Measurements from ENCODE around the gene PGBD4.

PGBD4 gene

DNA sequence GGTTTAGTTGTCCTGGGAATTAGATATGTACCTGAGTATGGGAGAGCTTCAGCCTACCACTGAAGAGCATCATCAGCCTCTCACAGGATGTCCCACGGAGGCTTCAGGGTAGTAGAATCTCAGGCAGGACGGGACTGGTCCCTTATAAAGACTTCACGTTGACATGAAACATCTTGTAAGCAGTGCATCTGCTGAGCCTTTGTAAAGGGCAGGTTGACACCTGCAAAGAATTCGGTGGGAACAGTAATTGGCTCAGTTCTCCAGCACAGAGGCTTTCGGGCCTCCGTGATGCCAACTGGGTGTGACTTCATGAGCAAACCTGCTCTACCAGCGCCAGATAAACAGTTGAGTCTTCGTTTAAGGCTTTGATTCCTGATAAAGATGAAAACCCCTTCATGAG is 35.9 kb upstream of the PGBD4 start:
- no CpG with 5 or more reads among the region's 8 CpGs for WGBS (ENCODE audit: extremely low coverage, insufficient coverage, insufficient read length)
- H4K12ac ChIP-seq (ENCODE audit: low read depth, low read length), result no peak overlapping the region

DNA sequence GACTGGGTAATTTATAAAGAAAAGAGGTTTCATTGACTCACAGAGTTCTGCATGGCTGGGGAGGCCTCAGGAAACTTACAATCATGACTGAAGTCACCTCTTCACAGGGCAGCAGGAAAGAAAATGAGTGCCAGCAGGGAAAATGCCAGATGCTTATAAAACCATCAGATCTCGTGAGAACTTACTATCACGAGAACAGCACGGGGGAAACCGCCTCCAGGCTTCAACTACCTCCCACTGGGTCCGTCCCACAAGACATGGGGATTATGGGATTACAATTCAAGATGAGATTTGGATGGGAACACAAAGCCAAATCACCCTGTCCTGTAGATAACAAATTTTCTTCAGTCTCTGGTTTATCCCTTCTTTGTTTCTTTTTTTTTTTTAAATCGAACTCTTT is 31.9 kb upstream of the PGBD4 start:
- no peak overlapping the region for H2AK5ac ChIP-seq (ENCODE audit: low read length)
- no CpG with 5 or more reads among the region's 6 CpGs for WGBS (ENCODE audit: extremely low coverage, insufficient coverage, insufficient read length)
- no peak overlapping the region for H4K8ac ChIP-seq (ENCODE audit: low read depth, low read length)
- DNase-seq, result no peak
- H3K9ac ChIP-seq (ENCODE audit: low read length), result no peak overlapping the region
- H3K9me3 ChIP-seq (ENCODE audit: insufficient read depth, low read depth, low read length), result no peaks in the 10 kb centered on the region
- no peak overlapping the region for H3K18ac ChIP-seq (ENCODE audit: low read length)
- no peaks in the 10 kb centered on the region for H3K79me2 ChIP-seq (ENCODE audit: control insufficient read depth, insufficient read depth, low read length, poor library complexity)
- no peak overlapping the region for H4K91ac ChIP-seq (ENCODE audit: low read depth, low read length)
- H2BK5ac ChIP-seq (ENCODE audit: low read depth, low read length, poor library complexity), result no peak overlapping the region
- H3K4me3 ChIP-seq (ENCODE audit: low read depth, low read length), result no peak overlapping the region
- H3K4me1 ChIP-seq (ENCODE audit: control insufficient read depth in 1 of 2, insufficient read depth in 2 of 2, low read length in 2 of 2), result no peaks in the 10 kb centered on the region
- no peak overlapping the region for H2AFZ ChIP-seq (ENCODE audit: insufficient read depth, low read length, poor library complexity)
- H2BK12ac ChIP-seq (ENCODE audit: low read length), result no peak overlapping the region
- no peaks in the 10 kb centered on the region for H3K36me3 ChIP-seq (ENCODE audit: control insufficient read depth in 1 of 2, insufficient read depth in 2 of 2, low read length in 2 of 2)
- H3K14ac ChIP-seq (ENCODE audit: low read length), result no peak overlapping the region
- H4K12ac ChIP-seq (ENCODE audit: low read depth, low read length), result no peak overlapping the region
- no peak overlapping the region for H3K27ac ChIP-seq (ENCODE audit: low read depth, low read length)
- H2BK120ac ChIP-seq (ENCODE audit: insufficient read depth, low read length, poor library complexity), result no peak overlapping the region
- no peak overlapping the region for H3K4me2 ChIP-seq (ENCODE audit: low read length)
- H3K4ac ChIP-seq (ENCODE audit: low read depth, low read length), result no peak overlapping the region
- no peaks in the 10 kb centered on the region for H3K79me1 ChIP-seq (ENCODE audit: low read length)
- no peaks in the 10 kb centered on the region for H3K27me3 ChIP-seq (ENCODE audit: insufficient read depth, low read length)
- H3K23ac ChIP-seq (ENCODE audit: low read length), result no peak overlapping the region

More for the DNA sequence above, 35.9 kb upstream of the PGBD4 start:
- Histone ChIP-seq H3K9me3 (ENCODE audit: insufficient read depth, low read depth, low read length) (no peaks in the 10 kb centered on the region), H3K27ac (ENCODE audit: low read depth, low read length) (no peak overlapping the region), H3K36me3 (ENCODE audit: control insufficient read depth in 1 of 2, insufficient read depth in 2 of 2, low read length in 2 of 2) (no peaks in the 10 kb centered on the region), H2BK12ac (ENCODE audit: low read length) (no peak overlapping the region), H3K27me3 (ENCODE audit: insufficient read depth, low read length) (no peaks in the 10 kb centered on the region), H2BK120ac (ENCODE audit: insufficient read depth, low read length, poor library complexity) (no peak overlapping the region), H3K18ac (ENCODE audit: low read length) (no peak overlapping the region), H3K14ac (ENCODE audit: low read length) (no peak overlapping the region), H3K4me2 (ENCODE audit: low read length) (no peak overlapping the region), H4K91ac (ENCODE audit: low read depth, low read length) (no peak overlapping the region), H3K4me1 (ENCODE audit: control insufficient read depth in 1 of 2, insufficient read depth in 2 of 2, low read length in 2 of 2) (no peaks in the 10 kb centered on the region), H3K23ac (ENCODE audit: low read length) (no peak overlapping the region), H2BK5ac (ENCODE audit: low read depth, low read length, poor library complexity) (no peak overlapping the region), H4K8ac (ENCODE audit: low read depth, low read length) (no peak overlapping the region), H3K9ac (ENCODE audit: low read length) (no peak overlapping the region), H3K4me3 (ENCODE audit: low read depth, low read length) (no peak overlapping the region), H3K79me2 (ENCODE audit: control insufficient read depth, insufficient read depth, low read length, poor library complexity) (no peaks in the 10 kb centered on the region), H3K4ac (ENCODE audit: low read depth, low read length) (no peak overlapping the region), H2AFZ (ENCODE audit: insufficient read depth, low read length, poor library complexity) (no peak overlapping the region), H3K79me1 (ENCODE audit: low read length) (no peaks in the 10 kb centered on the region), H2AK5ac (ENCODE audit: low read length) (no peak overlapping the region)
- no peak for DNase-seq

DNA sequence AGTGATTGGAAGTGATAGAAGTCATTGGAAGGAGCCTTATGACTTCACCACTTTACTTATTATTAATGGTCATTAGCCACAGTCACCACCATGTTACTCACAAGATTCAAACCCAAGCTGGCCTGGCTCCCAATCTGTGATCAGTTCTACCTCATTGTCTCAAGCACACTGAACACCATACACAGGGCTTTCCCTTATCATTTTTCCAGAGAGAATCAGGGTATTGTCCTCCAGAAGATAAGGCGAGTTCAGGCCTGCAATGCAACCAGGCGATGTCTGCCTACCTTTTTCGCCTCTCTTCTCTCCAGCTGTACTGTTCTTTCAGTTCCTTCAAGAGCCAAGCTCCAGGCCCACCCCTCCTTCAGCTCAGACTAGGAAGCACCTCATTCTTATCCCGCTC is 25.1 kb upstream of the PGBD4 start:
- Histone ChIP-seq H2BK12ac (ENCODE audit: low read length) (no peak overlapping the region), H3K4ac (ENCODE audit: low read depth, low read length) (no peak overlapping the region), H3K79me1 (ENCODE audit: low read length) (no peaks in the 10 kb centered on the region), H2BK120ac (ENCODE audit: insufficient read depth, low read length, poor library complexity) (no peak overlapping the region), H2BK5ac (ENCODE audit: low read depth, low read length, poor library complexity) (no peak overlapping the region), H4K12ac (ENCODE audit: low read depth, low read length) (no peak overlapping the region), H3K4me3 (ENCODE audit: low read depth, low read length) (no peak overlapping the region), H3K14ac (ENCODE audit: low read length) (no peak overlapping the region), H3K36me3 (ENCODE audit: control insufficient read depth in 1 of 2, insufficient read depth in 2 of 2, low read length in 2 of 2) (no peaks in the 10 kb centered on the region), H3K79me2 (ENCODE audit: control insufficient read depth, insufficient read depth, low read length, poor library complexity) (no peaks in the 10 kb centered on the region), H3K9me3 (ENCODE audit: insufficient read depth, low read depth, low read length) (no peaks in the 10 kb centered on the region), H2AFZ (ENCODE audit: insufficient read depth, low read length, poor library complexity) (no peak overlapping the region), H4K91ac (ENCODE audit: low read depth, low read length) (no peak overlapping the region), H3K18ac (ENCODE audit: low read length) (no peak overlapping the region), H3K23ac (ENCODE audit: low read length) (no peak overlapping the region), H4K8ac (ENCODE audit: low read depth, low read length) (no peak overlapping the region), H2AK5ac (ENCODE audit: low read length) (no peak overlapping the region), H3K9ac (ENCODE audit: low read length) (peak overlapping the region; percentile 58), H3K27me3 (ENCODE audit: insufficient read depth, low read length) (no peaks in the 10 kb centered on the region), H3K4me2 (ENCODE audit: low read length) (no peak overlapping the region), H3K4me1 (ENCODE audit: control insufficient read depth in 1 of 2, insufficient read depth in 2 of 2, low read length in 2 of 2) (peaks cover 0 to 1% of the 10 kb centered on the region in 2 experiments), H3K27ac (ENCODE audit: low read depth, low read length) (no peak overlapping the region)
- no CpG with 5 or more reads among the region's 4 CpGs for WGBS (ENCODE audit: extremely low coverage, insufficient coverage, insufficient read length)
- DNase-seq, result no peak

DNA sequence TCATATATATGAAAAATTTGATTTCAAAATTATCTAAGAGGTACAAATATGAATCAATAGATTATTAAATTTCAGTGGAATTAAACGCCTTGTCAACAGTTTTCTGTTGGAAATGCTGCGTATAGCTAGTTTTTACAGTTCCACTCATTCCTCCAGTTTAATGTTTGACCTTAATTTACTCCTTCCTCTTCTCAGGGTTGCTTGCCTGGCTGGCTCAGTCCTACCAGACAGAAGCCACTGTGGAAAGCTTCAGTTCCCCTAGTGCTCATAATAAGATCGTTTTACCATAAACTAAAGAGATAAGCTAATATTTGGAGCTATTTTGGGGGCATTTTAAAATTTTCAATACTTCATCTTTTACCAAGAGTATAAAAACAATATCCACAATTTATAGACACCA is 23.0 kb upstream of the PGBD4 start:
- Histone ChIP-seq H2AFZ (ENCODE audit: insufficient read depth, low read length, poor library complexity) (no peak overlapping the region), H2BK120ac (ENCODE audit: insufficient read depth, low read length, poor library complexity) (no peak overlapping the region), H3K4ac (ENCODE audit: low read depth, low read length) (no peak overlapping the region), H3K79me2 (ENCODE audit: control insufficient read depth, insufficient read depth, low read length, poor library complexity) (no peaks in the 10 kb centered on the region), H3K79me1 (ENCODE audit: low read length) (no peaks in the 10 kb centered on the region), H3K36me3 (ENCODE audit: control insufficient read depth in 1 of 2, insufficient read depth in 2 of 2, low read length in 2 of 2) (no peaks in the 10 kb centered on the region), H3K4me3 (ENCODE audit: low read depth, low read length) (no peak overlapping the region), H3K18ac (ENCODE audit: low read length) (no peak overlapping the region), H3K9ac (ENCODE audit: low read length) (no peak overlapping the region), H3K14ac (ENCODE audit: low read length) (no peak overlapping the region), H4K12ac (ENCODE audit: low read depth, low read length) (no peak overlapping the region), H3K9me3 (ENCODE audit: insufficient read depth, low read depth, low read length) (no peaks in the 10 kb centered on the region), H3K27ac (ENCODE audit: low read depth, low read length) (no peak overlapping the region), H3K4me2 (ENCODE audit: low read length) (no peak overlapping the region), H2BK5ac (ENCODE audit: low read depth, low read length, poor library complexity) (no peak overlapping the region), H4K91ac (ENCODE audit: low read depth, low read length) (no peak overlapping the region), H2BK12ac (ENCODE audit: low read length) (no peak overlapping the region), H3K23ac (ENCODE audit: low read length) (no peak overlapping the region), H4K8ac (ENCODE audit: low read depth, low read length) (no peak overlapping the region), H2AK5ac (ENCODE audit: low read length) (no peak overlapping the region), H3K27me3 (ENCODE audit: insufficient read depth, low read length) (no peaks in the 10 kb centered on the region), H3K4me1 (ENCODE audit: control insufficient read depth in 1 of 2, insufficient read depth in 2 of 2, low read length in 2 of 2) (peaks cover 0 to 1% of the 10 kb centered on the region in 2 experiments)
- no peak for DNase-seq
- no CpG with 5 or more reads among the region's 3 CpGs for WGBS (ENCODE audit: extremely low coverage, insufficient coverage, insufficient read length)

All from trophoblast cell (in vitro differentiated cells and primary cell).